Measurements from ENCODE around the gene DGCR6.
"Not testable (repeated sequence)": the region's sequence is repeated elsewhere in the genome, so short reads cannot be mapped to it uniquely, and the experiment has no call there.

Gene DGCR6

DNA sequence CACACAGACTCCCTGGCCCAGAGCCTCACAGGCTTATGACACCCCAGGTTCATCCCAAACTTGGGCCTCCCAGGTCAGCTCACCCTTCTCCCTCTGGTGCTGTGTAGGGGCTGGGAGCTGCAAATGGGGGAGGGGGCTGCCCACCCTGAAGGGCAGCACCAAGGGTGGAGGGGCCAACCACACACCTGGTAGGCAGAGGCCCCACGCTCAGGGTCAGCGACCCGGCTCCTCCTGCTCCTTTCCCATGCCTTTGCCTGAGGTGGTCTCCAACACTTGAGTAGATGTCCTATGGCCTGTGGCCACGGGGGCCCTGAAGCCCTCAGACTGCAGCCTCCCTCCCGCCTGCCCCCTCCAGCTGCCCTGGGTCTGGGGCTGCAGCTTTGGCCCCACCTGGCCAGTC, 3.4 kb downstream of the DGCR6 start:
- Histone ChIP-seq H3K4me3 (ENCODE audit: low read depth, low read length) (no peak overlapping the region), H3K4me1 (ENCODE audit: control insufficient read depth, insufficient read depth, low read length) (no peaks in the 10 kb centered on the region), H3K27ac (ENCODE audit: extremely low read depth, low read depth, low read length) (no peak overlapping the region), H3K36me3 (ENCODE audit: control insufficient read depth in 2 of 2, insufficient read depth in 1 of 2, low read length in 2 of 2) (no peaks in the 10 kb centered on the region), H3K9me3 (ENCODE audit: control insufficient read depth, insufficient read depth, low read depth, low read length) (no peaks in the 10 kb centered on the region)
- ChIA-PET POLR2A (interaction anchor here (0.6 kb wide), 3 partner anchors 1063 to 1533 kb away, joined by 3 read pairs; no protein-coding TSS in a partner anchor), CTCF (interaction anchor here (0.6 kb wide), 2 partner anchors 18 to 126 kb away, joined by 3 read pairs; no protein-coding TSS in a partner anchor)
- TF ChIP-seq ZNF610 (tag by site-specific recombination; IDR thresholded peaks at IDR 0.05; ENCODE audit: borderline replicate concordance) (no peak), ZEB2 (tag by site-specific recombination; IDR thresholded peaks at IDR 0.05) (no peak), ZNF214 (tag by site-specific recombination; IDR thresholded peaks at IDR 0.05; ENCODE audit: borderline replicate concordance) (no peak), ZNF596 (tag by site-specific recombination; IDR thresholded peaks at IDR 0.05) (no peak), EGR2 (tag by site-specific recombination; IDR thresholded peaks at IDR 0.05; ENCODE audit: low read depth) (no peak), ZNF292 (tag by site-specific recombination; IDR thresholded peaks at IDR 0.05; ENCODE audit: borderline replicate concordance, low read depth) (no peak), ZNF23 (tag by site-specific recombination; IDR thresholded peaks at IDR 0.05; ENCODE audit: borderline replicate concordance) (no peak), WT1 (tag by site-specific recombination; IDR thresholded peaks at IDR 0.05) (no peak), ZNF366 (tag by site-specific recombination; conservative IDR thresholded peaks at IDR 0.05) (no peak), ZNF747 (tag by site-specific recombination; IDR thresholded peaks at IDR 0.05) (no peak), ZXDB (tag by site-specific recombination; IDR thresholded peaks at IDR 0.05) (no peak), ZNF398 (tag by site-specific recombination; IDR thresholded peaks at IDR 0.05) (no peak), ZNF701 (tag by site-specific recombination; IDR thresholded peaks at IDR 0.05) (no peak), ZNF785 (tag by site-specific recombination; IDR thresholded peaks at IDR 0.05) (no peak), ZNF548 (tag by site-specific recombination; IDR thresholded peaks at IDR 0.05) (no peak), ZNF624 (tag by site-specific recombination; IDR thresholded peaks at IDR 0.05) (no peak), ZBTB8A (tag by site-specific recombination; IDR thresholded peaks at IDR 0.05) (no peak)

GRCh38 chr22:18911535-18911934, 5.4 kb downstream of the DGCR6 start:
- H3K9me3 ChIP-seq (ENCODE audit: control insufficient read depth, insufficient read depth, low read depth, low read length); POLR2A ChIA-PET; H3K4me1 ChIP-seq (ENCODE audit: control insufficient read depth, insufficient read depth, low read length); H3K27ac ChIP-seq (ENCODE audit: extremely low read depth, low read depth, low read length); CTCF ChIA-PET; H3K36me3 ChIP-seq (ENCODE audit: control insufficient read depth in 2 of 2, insufficient read depth in 1 of 2, low read length in 2 of 2); H3K4me3 ChIP-seq (ENCODE audit: low read depth, low read length): not testable (repeated sequence)

GRCh38 chr22:18912264-18912946, 6.3 kb downstream of the DGCR6 start:
- H3K4me3 ChIP-seq (ENCODE audit: low read depth, low read length); H3K4me1 ChIP-seq (ENCODE audit: control insufficient read depth, insufficient read depth, low read length); POLR2A ChIA-PET; H3K9me3 ChIP-seq (ENCODE audit: control insufficient read depth, insufficient read depth, low read depth, low read length); H3K27ac ChIP-seq (ENCODE audit: extremely low read depth, low read depth, low read length); H3K36me3 ChIP-seq (ENCODE audit: control insufficient read depth in 2 of 2, insufficient read depth in 1 of 2, low read length in 2 of 2): not testable (repeated sequence)
- CTCF ChIA-PET, result interaction anchor here (1.0 to 1.1 kb wide), 2 partner anchors 14 to 42 kb away, joined by 3 to 4 read pairs; no protein-coding TSS in a partner anchor

DNA sequence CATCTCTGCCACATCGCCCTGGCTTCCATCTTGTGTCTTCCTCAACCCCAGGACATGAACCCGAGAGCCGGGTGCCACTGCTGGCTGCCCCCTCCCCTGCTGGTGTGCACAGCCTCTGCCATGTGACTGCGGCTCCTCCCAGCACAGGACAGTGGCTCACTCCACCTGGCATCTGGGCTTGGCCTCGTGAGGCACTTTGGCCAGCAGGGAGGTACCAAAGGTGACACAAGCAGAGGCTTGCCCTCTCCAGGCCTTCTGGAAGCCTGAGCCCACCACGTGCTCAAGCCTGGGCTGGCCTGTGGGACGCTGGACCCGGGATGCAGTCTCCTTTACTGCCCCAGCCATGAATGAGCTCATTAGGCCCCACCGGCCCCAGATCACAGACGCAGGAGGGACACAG, 8.4 kb downstream of the DGCR6 start:
- H3K36me3 ChIP-seq (ENCODE audit: control insufficient read depth in 2 of 2, insufficient read depth in 1 of 2, low read length in 2 of 2); POLR2A ChIA-PET; H3K27ac ChIP-seq (ENCODE audit: extremely low read depth, low read depth, low read length); H3K4me1 ChIP-seq (ENCODE audit: control insufficient read depth, insufficient read depth, low read length); H3K9me3 ChIP-seq (ENCODE audit: control insufficient read depth, insufficient read depth, low read depth, low read length); H3K4me3 ChIP-seq (ENCODE audit: low read depth, low read length): not testable (repeated sequence)
- CTCF ChIA-PET, result interaction anchor here (1.2 kb wide), 1 partner anchor 9 kb away, joined by 3 read pairs; no protein-coding TSS in a partner anchor

DNA sequence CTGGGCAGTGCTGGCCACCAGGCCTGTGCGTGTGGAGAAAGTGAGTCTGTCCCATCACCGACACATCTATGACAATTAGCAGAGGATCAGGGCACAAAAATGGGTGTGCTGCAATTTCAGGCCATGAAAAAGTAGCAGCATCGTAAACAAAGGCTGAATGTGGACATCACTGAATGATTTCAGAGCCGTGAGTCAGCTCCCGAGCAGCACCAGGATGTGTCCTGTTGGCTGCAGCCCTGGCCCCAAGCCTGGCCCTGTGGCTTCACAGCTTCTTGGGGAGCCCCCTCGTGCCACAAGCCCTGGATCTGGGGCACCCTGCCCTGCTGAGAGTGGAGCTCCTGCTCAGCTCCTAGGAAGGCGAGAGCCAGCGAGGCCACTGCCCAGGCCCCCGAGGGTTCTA, 9.4 kb downstream of the DGCR6 start:
- H3K4me3 ChIP-seq (ENCODE audit: low read depth, low read length); H3K36me3 ChIP-seq (ENCODE audit: control insufficient read depth in 2 of 2, insufficient read depth in 1 of 2, low read length in 2 of 2); H3K9me3 ChIP-seq (ENCODE audit: control insufficient read depth, insufficient read depth, low read depth, low read length); POLR2A ChIA-PET; H3K27ac ChIP-seq (ENCODE audit: extremely low read depth, low read depth, low read length); H3K4me1 ChIP-seq (ENCODE audit: control insufficient read depth, insufficient read depth, low read length): not testable (repeated sequence)
- CTCF ChIA-PET, result interaction anchor here (0.6 to 1.2 kb wide), 2 partner anchors 8 to 21 kb away, joined by 3 read pairs; no protein-coding TSS in a partner anchor

DNA sequence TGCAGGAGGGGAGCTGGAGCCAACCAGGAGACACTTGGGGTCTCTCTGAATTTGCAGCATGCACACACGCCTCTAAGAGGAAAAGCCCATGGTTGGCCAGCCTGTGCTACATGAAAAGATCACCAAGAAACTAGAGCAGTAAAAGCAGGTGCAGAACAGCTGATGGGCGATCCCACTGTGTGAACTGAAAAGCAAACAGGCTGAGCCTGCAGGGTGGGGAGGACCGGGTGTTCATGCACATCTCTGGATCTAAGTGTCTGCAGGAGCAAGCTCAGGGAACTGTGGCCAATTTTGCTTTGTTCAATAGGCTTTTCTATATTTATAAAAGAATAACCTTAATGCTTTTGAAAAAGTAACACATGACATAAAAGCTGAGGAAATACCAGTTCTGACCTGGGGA, 11.7 kb downstream of the DGCR6 start:
- CTCF ChIA-PET; H3K27ac ChIP-seq (ENCODE audit: extremely low read depth, low read depth, low read length); H3K9me3 ChIP-seq (ENCODE audit: control insufficient read depth, insufficient read depth, low read depth, low read length); POLR2A ChIA-PET; H3K4me3 ChIP-seq (ENCODE audit: low read depth, low read length); H3K36me3 ChIP-seq (ENCODE audit: control insufficient read depth in 2 of 2, insufficient read depth in 1 of 2, low read length in 2 of 2); H3K4me1 ChIP-seq (ENCODE audit: control insufficient read depth, insufficient read depth, low read length): not testable (repeated sequence)

GRCh38 chr22:18920257-18920902, 14.3 kb downstream of the DGCR6 start:
- H3K4me3 ChIP-seq (ENCODE audit: low read depth, low read length); H3K36me3 ChIP-seq (ENCODE audit: control insufficient read depth in 2 of 2, insufficient read depth in 1 of 2, low read length in 2 of 2); POLR2A ChIA-PET; H3K9me3 ChIP-seq (ENCODE audit: control insufficient read depth, insufficient read depth, low read depth, low read length); H3K27ac ChIP-seq (ENCODE audit: extremely low read depth, low read depth, low read length); H3K4me1 ChIP-seq (ENCODE audit: control insufficient read depth, insufficient read depth, low read length); CTCF ChIA-PET: not testable (repeated sequence)

Data from HEK293 (cell line).